Neural cell (in vitro differentiated cells): ENCODE measurements around the gene FXYD2. TPM values are rescaled to one million over a fixed set of nuclear protein-coding genes. Genes with fewer than 3 reads are reported as not detected.

Experiments
- H2AFZ ChIP-seq: fragments of 200-600, 300-800 bp; sonication (generic), shearing (Covaris generic); 2 replicates; pipeline ENCODE4 v1.6.0; 2014; ENCODE audit warnings: low read depth, mild to moderate bottlenecking, antibody characterized with exemption, low read length, moderate library complexity
- H3F3A ChIP-seq: fragments of 200-600 bp; shearing (Covaris generic); 2 replicates; pipeline ENCODE4 v1.6.1; 2016; ENCODE audit warnings: mild to moderate bottlenecking, moderate library complexity, mixed read lengths, antibody characterized with exemption, low read length; ENCODE audit not compliant: insufficient read depth, poor library complexity, severe bottlenecking
- H3K27ac ChIP-seq: fragments of 200-600, 300-800 bp; sonication (generic), shearing (Covaris generic); 2 replicates; pipeline ENCODE4 v1.5.1; 2014; ENCODE audit warnings: mild to moderate bottlenecking, low read length, moderate library complexity
- H3K27me3 ChIP-seq: fragments of 300-800, 200-600 bp; sonication (generic), shearing (Covaris generic); 2 replicates; pipeline ENCODE4 v1.6.0; 2014; ENCODE audit warnings: mild to moderate bottlenecking, low read depth, low read length, moderate library complexity; ENCODE audit not compliant: insufficient read depth
- H3K36me3 ChIP-seq: fragments of 300-800, 200-600 bp; sonication (generic), shearing (Covaris generic); 2 replicates; pipeline ENCODE4 v1.5.1; 2014; ENCODE audit warnings: mild to moderate bottlenecking, antibody characterized with exemption, low read length, moderate library complexity; ENCODE audit not compliant: insufficient read depth
- H3K4me2 ChIP-seq: fragments of 300-800, 200-600 bp; sonication (generic), shearing (Covaris generic); 2 replicates; pipeline ENCODE4 v1.6.0; 2014; ENCODE audit warnings: mild to moderate bottlenecking, low read length
- H3K4me3 ChIP-seq: fragments of 300-800, 200-600 bp; sonication (generic), shearing (Covaris generic); 2 replicates; pipeline ENCODE4 v1.5.1; 2014; ENCODE audit warnings: mild to moderate bottlenecking, low read length, moderate library complexity
- H3K79me2 ChIP-seq: fragments of 200-600 bp; shearing (Covaris generic); replicated peaks from 2 replicates; pipeline ENCODE4 v1.6.0; 2014; ENCODE audit warnings: mild to moderate bottlenecking, low read length, moderate library complexity; ENCODE audit not compliant: insufficient read depth
- H3K9ac ChIP-seq: fragments of 300-800, 200-600 bp; sonication (generic), shearing (Covaris generic); 2 replicates; pipeline ENCODE4 v1.6.1; 2016; ENCODE audit warnings: mild to moderate bottlenecking, low read length, mixed read lengths
- H3K9me2 ChIP-seq: fragments of 200-600 bp; shearing (Covaris generic); 2 replicates; pipeline ENCODE4 v1.6.1; 2016; ENCODE audit warnings: mild to moderate bottlenecking, low read length, mixed read lengths; ENCODE audit not compliant: insufficient read depth
- H3K9me3 ChIP-seq: fragments of 200-600, 300-800 bp; sonication (generic), shearing (Covaris generic); 2 replicates; pipeline ENCODE4 v1.6.1; 2016; ENCODE audit warnings: mild to moderate bottlenecking, mixed run types, low read length, moderate library complexity, mixed read lengths
- H4K20me1 ChIP-seq: fragments of 200-600 bp; shearing (Covaris generic); 2 replicates; pipeline ENCODE4 v1.6.1; 2016; ENCODE audit warnings: mild to moderate bottlenecking, mixed run types; ENCODE audit not compliant: insufficient read depth
- EP300 ChIP-seq: fragments of 450-650 bp; conservative IDR thresholded peaks from 2 replicates; pipeline ENCODE4 v1.6.1; 2014; ENCODE audit warnings: antibody characterized with exemption, mild to moderate bottlenecking, moderate library complexity; ENCODE audit not compliant: poor library complexity, severe bottlenecking
- EZH2 ChIP-seq: fragments of 200-600, 300-800 bp; shearing (Covaris generic), sonication (generic); IDR thresholded peaks from 2 replicates; pipeline ENCODE4 v1.6.1; 2014; ENCODE audit warnings: antibody characterized with exemption, low read length, borderline replicate concordance, mild to moderate bottlenecking; ENCODE audit not compliant: insufficient read depth, poor library complexity, severe bottlenecking
- MXI1 ChIP-seq: fragments of 450-650 bp; conservative IDR thresholded peaks from 2 replicates; pipeline ENCODE4 v1.6.1; 2014; ENCODE audit warnings: antibody characterized with exemption, mild to moderate bottlenecking; ENCODE audit not compliant: poor library complexity, severe bottlenecking
- POLR2AphosphoS5 ChIP-seq: IDR thresholded peaks from 2 replicates; pipeline ENCODE4 v1.6.1; 2012
- RAD21 ChIP-seq: fragments of 450-650 bp; conservative IDR thresholded peaks from 2 replicates; pipeline ENCODE4 v1.6.1; 2014; ENCODE audit warnings: antibody characterized with exemption, mild to moderate bottlenecking, moderate library complexity
- SMC3 ChIP-seq: fragments of 450-650 bp; conservative IDR thresholded peaks from 2 replicates; pipeline ENCODE4 v1.6.1; 2014; ENCODE audit warnings: antibody characterized with exemption, mild to moderate bottlenecking, moderate library complexity; ENCODE audit not compliant: poor library complexity
- TAF1 ChIP-seq: IDR thresholded peaks from 2 replicates; pipeline ENCODE4 v1.6.1; 2012; ENCODE audit warnings: low read depth
- polyA plus RNA-seq: library from polyadenylated mRNA; depleted of rRNA; stranded (reverse); fragments of >200 nt; gene quantifications from 2 replicates; pipeline ENCODE4 v1.2.3, GENCODE V29; 2014
- TF ChIP-seq, protein P1 (sequence below): IDR thresholded peaks from 2 replicates; pipeline ENCODE4 v1.6.1; 2012; ENCODE audit warnings: borderline replicate concordance
- TF ChIP-seq, protein P2 (sequence below): fragments of 450-650 bp; IDR thresholded peaks from 2 replicates; pipeline ENCODE4 v1.5.1; 2014; ENCODE audit warnings: antibody characterized with exemption, mild to moderate bottlenecking, moderate library complexity; ENCODE audit not compliant: poor library complexity, severe bottlenecking

Gene FXYD2
- polyA plus RNA-seq, 1 donor from 2014 or later: 4.8 TPM

DNA sequence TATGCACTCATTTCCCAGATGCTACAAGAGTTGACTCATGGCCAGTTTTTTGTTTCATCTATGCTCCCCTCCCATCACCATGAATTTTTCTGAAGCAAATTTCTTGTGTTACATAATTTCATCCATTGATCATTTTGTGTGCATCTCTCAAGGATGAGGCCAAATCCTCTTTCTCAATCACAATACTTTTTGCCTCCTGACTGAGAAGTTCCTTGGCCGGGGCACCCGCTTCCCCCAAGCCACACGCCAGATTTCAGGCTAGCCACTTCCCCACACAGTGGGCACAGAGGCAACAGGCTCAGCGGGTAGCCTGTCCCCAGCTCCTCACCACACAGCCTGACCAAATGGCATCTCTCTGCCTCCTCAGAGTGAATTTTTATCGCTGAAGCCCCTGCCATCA, 17.7 kb downstream of the FXYD2 start:
- Histone ChIP-seq H3K4me2 (no peak overlapping the region), H3K4me3 (no peak overlapping the region), H3K27me3 (no peaks in the 10 kb centered on the region), H3K9me3 (no peaks in the 10 kb centered on the region), H3K27ac (no peak overlapping the region), H3K36me3 (no peaks in the 10 kb centered on the region), H2AFZ (no peak overlapping the region), H3K79me2 (no peaks in the 10 kb centered on the region), H4K20me1 (no peaks in the 10 kb centered on the region), H3K9me2 (no peaks in the 10 kb centered on the region), H3K9ac (no peak overlapping the region), H3F3A (no peaks in the 10 kb centered on the region)
- TF ChIP-seq EP300 (no peak), TAF1 (no peak), SMC3 (no peak), MXI1 (no peak)
- TF ChIP-seq, protein P1, sequence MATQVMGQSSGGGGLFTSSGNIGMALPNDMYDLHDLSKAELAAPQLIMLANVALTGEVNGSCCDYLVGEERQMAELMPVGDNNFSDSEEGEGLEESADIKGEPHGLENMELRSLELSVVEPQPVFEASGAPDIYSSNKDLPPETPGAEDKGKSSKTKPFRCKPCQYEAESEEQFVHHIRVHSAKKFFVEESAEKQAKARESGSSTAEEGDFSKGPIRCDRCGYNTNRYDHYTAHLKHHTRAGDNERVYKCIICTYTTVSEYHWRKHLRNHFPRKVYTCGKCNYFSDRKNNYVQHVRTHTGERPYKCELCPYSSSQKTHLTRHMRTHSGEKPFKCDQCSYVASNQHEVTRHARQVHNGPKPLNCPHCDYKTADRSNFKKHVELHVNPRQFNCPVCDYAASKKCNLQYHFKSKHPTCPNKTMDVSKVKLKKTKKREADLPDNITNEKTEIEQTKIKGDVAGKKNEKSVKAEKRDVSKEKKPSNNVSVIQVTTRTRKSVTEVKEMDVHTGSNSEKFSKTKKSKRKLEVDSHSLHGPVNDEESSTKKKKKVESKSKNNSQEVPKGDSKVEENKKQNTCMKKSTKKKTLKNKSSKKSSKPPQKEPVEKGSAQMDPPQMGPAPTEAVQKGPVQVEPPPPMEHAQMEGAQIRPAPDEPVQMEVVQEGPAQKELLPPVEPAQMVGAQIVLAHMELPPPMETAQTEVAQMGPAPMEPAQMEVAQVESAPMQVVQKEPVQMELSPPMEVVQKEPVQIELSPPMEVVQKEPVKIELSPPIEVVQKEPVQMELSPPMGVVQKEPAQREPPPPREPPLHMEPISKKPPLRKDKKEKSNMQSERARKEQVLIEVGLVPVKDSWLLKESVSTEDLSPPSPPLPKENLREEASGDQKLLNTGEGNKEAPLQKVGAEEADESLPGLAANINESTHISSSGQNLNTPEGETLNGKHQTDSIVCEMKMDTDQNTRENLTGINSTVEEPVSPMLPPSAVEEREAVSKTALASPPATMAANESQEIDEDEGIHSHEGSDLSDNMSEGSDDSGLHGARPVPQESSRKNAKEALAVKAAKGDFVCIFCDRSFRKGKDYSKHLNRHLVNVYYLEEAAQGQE: no peak

DNA sequence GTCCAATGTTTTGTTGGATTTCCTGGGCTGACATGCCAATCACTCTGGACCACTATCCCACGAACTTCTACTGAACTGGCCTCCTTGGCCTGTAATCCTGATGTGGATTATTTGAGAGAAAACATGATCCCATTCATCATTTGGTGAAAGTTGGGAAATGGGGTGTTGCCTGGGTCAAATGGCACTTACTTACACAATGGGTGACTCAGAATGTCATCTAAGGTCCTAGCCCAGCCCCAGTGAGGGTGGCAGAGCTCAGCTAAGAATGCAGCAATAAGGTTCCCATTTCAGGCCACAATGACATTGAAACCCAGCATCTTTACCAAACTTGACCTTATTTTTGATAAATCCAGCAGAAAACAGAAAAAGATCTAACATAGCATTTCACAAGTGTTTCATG, 19.5 kb downstream of the FXYD2 start:
- H3K9ac ChIP-seq: no peak overlapping the region
- H3K79me2 ChIP-seq: no peaks in the 10 kb centered on the region
- H3F3A ChIP-seq: no peaks in the 10 kb centered on the region
- no peaks in the 10 kb centered on the region for H3K9me2 ChIP-seq
- H3K27me3 ChIP-seq: no peaks in the 10 kb centered on the region
- no peak overlapping the region for H3K27ac ChIP-seq
- no peaks in the 10 kb centered on the region for H3K36me3 ChIP-seq
- H3K4me3 ChIP-seq: no peak overlapping the region
- no peaks in the 10 kb centered on the region for H3K9me3 ChIP-seq
- TF ChIP-seq, protein P2, sequence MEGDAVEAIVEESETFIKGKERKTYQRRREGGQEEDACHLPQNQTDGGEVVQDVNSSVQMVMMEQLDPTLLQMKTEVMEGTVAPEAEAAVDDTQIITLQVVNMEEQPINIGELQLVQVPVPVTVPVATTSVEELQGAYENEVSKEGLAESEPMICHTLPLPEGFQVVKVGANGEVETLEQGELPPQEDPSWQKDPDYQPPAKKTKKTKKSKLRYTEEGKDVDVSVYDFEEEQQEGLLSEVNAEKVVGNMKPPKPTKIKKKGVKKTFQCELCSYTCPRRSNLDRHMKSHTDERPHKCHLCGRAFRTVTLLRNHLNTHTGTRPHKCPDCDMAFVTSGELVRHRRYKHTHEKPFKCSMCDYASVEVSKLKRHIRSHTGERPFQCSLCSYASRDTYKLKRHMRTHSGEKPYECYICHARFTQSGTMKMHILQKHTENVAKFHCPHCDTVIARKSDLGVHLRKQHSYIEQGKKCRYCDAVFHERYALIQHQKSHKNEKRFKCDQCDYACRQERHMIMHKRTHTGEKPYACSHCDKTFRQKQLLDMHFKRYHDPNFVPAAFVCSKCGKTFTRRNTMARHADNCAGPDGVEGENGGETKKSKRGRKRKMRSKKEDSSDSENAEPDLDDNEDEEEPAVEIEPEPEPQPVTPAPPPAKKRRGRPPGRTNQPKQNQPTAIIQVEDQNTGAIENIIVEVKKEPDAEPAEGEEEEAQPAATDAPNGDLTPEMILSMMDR: no peak
- TF ChIP-seq RAD21: no peak
- H4K20me1 ChIP-seq: no peaks in the 10 kb centered on the region
- no peak overlapping the region for H2AFZ ChIP-seq
- no peak overlapping the region for H3K4me2 ChIP-seq

DNA sequence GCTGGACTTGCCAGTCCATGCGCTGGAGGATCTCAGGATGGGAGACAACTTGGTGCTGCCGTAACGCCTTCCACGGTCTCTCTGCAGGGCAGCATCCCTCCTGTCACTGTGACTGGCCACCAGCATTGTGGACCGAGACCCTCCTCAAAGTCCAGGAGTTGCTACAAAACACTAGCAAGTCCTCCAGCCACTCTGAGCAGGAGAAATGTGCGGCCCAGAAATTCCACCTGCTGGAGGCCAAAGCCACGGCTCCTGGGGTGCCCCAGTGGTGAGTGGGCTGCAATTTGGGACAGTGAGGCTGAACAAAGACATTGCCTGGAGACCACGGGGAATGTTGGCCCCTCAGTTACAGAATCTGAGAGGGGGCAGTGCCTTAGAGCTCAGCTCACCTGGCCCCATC, 20.6 kb downstream of the FXYD2 start:
- H3K79me2 ChIP-seq: no peaks in the 10 kb centered on the region
- no peak overlapping the region for H3K27ac ChIP-seq
- H3K4me2 ChIP-seq: no peak overlapping the region
- TF ChIP-seq, protein P2: no peak
- no peak for TF ChIP-seq POLR2AphosphoS5
- no peak for TF ChIP-seq TAF1
- TF ChIP-seq SMC3: no peak
- no peak for TF ChIP-seq EP300
- TF ChIP-seq MXI1: no peak
- TF ChIP-seq EZH2: no peak
- H3K4me3 ChIP-seq: no peak overlapping the region
- no peaks in the 10 kb centered on the region for H3K27me3 ChIP-seq
- no peaks in the 10 kb centered on the region for H3K9me2 ChIP-seq
- no peaks in the 10 kb centered on the region for H3F3A ChIP-seq
- no peak overlapping the region for H3K9ac ChIP-seq
- H2AFZ ChIP-seq: no peak overlapping the region
- no peaks in the 10 kb centered on the region for H3K9me3 ChIP-seq
- H3K36me3 ChIP-seq: no peaks in the 10 kb centered on the region
- H4K20me1 ChIP-seq: no peaks in the 10 kb centered on the region
